ENCODE results near the gene NCCRP1. TPM values are rescaled to one million over a fixed set of nuclear protein-coding genes. Genes with fewer than 3 reads are reported as not detected.

NCCRP1 gene
- total and polyA plus RNA-seq, 2 donors (not counting 1 experiment from before 2014, with no cell fraction given), result not detected

GRCh38 chr19:39170386-39171231 lies 26.2 kb upstream of the NCCRP1 start:
- Histone ChIP-seq H3K79me2 (ENCODE audit: control insufficient read depth, insufficient read depth, low read length) (no peaks in the 10 kb centered on the region), H3K27ac (ENCODE audit: insufficient read depth, low read length) (no peak overlapping the region), H3K9ac (ENCODE audit: insufficient read depth, low read length) (no peak overlapping the region), H3K4me3 (replicated peaks in 1 of 4; ENCODE audit: control extremely low read depth in 1 of 4, insufficient read depth in 1 of 4, low read depth in 3 of 4, low read length in 4 of 4) (no peak overlapping the region), H4K20me1 (ENCODE audit: control insufficient read depth, extremely low read depth, insufficient read depth, low read length) (no peaks in the 10 kb centered on the region), H3K9me3 (ENCODE audit: control insufficient read depth, insufficient read depth, low read depth, low read length) (no peaks in the 10 kb centered on the region), H3K36me3 (ENCODE audit: control insufficient read depth, insufficient read depth, low read length) (peaks cover 3% of the 10 kb centered on the region), H3K27me3 (ENCODE audit: control insufficient read depth, insufficient read depth, low read length) (no peaks in the 10 kb centered on the region), H3K4me2 (ENCODE audit: extremely low read depth, insufficient read depth, low read length) (no peak overlapping the region), H2AFZ (ENCODE audit: low read length) (no peak overlapping the region), H3K4me1 (ENCODE audit: control insufficient read depth, extremely low read depth, insufficient read depth, low read length) (no peaks in the 10 kb centered on the region)
- TF ChIP-seq CTCF (conservative IDR thresholded peaks at IDR 0.05 in 1 of 2, IDR thresholded peaks at IDR 0.05 in 1 of 2; ENCODE audit: low read depth in 1 of 2, low read length in 2 of 2) (no peak), EZH2 (IDR thresholded peaks at IDR 0.05; ENCODE audit: low read length, missing control alignments) (no peak)
- no peak for DNase-seq (ENCODE audit: low read depth in 2 of 2)

- Histone ChIP-seq H3K9ac (ENCODE audit: insufficient read depth, low read length) (no peak overlapping the region), H3K4me2 (ENCODE audit: extremely low read depth, insufficient read depth, low read length) (no peak overlapping the region), H3K27me3 (ENCODE audit: control insufficient read depth, insufficient read depth, low read length) (no peaks in the 10 kb centered on the region), H3K27ac (ENCODE audit: insufficient read depth, low read length) (no peak overlapping the region), H3K9me3 (ENCODE audit: control insufficient read depth, insufficient read depth, low read depth, low read length) (no peaks in the 10 kb centered on the region), H3K4me1 (ENCODE audit: control insufficient read depth, extremely low read depth, insufficient read depth, low read length) (no peaks in the 10 kb centered on the region), H3K79me2 (ENCODE audit: control insufficient read depth, insufficient read depth, low read length) (no peaks in the 10 kb centered on the region), H4K20me1 (ENCODE audit: control insufficient read depth, extremely low read depth, insufficient read depth, low read length) (no peaks in the 10 kb centered on the region), H2AFZ (ENCODE audit: low read length) (no peak overlapping the region), H3K4me3 (replicated peaks in 1 of 4; ENCODE audit: control extremely low read depth in 1 of 4, insufficient read depth in 1 of 4, low read depth in 3 of 4, low read length in 4 of 4) (no peak overlapping the region), H3K36me3 (ENCODE audit: control insufficient read depth, insufficient read depth, low read length) (peaks cover 6% of the 10 kb centered on the region)
- TF ChIP-seq CTCF (conservative IDR thresholded peaks at IDR 0.05 in 1 of 2, IDR thresholded peaks at IDR 0.05 in 1 of 2; ENCODE audit: low read depth in 1 of 2, low read length in 2 of 2) (no peak), EZH2 (IDR thresholded peaks at IDR 0.05; ENCODE audit: low read length, missing control alignments) (no peak)
- DNase-seq (ENCODE audit: low read depth in 2 of 2), result no peak
Measured at GRCh38 chr19:39171479-39172465, 25.0 kb upstream of the NCCRP1 start.
